SU-DHL-6 (cell line): ENCODE measurements around the gene CMKLR1.

ENCODE experiments used
- CTCF ChIP-seq: fragments of 200-600 bp; sonication (generic); IDR thresholded peaks from one replicate; pipeline ENCODE4 v1.5.1; 2017; ENCODE audit warnings: antibody characterized with exemption, mild to moderate bottlenecking, low read length, moderate library complexity; ENCODE audit not compliant: insufficient read depth, poor library complexity, severe bottlenecking
- EZH2phosphoT487 ChIP-seq: fragments of 200-600 bp; sonication (generic), shearing (Covaris generic); conservative IDR thresholded peaks from 2 replicates; pipeline ENCODE4 v1.6.1; 2018; ENCODE audit warnings: mild to moderate bottlenecking, antibody characterized with exemption, low read length, moderate library complexity, mixed read lengths

GRCh38 chr12:108348842-108349241, 9.7 kb upstream of the CMKLR1 start:
- no peak for TF ChIP-seq CTCF
- no peak for TF ChIP-seq EZH2phosphoT487
